Sigmoid colon (tissue), 7 donors: ENCODE data around the gene MSH2. TPM values are rescaled to one million over a fixed set of nuclear protein-coding genes. Genes with fewer than 3 reads are reported as not detected.

Source experiments
- DNase-seq: peaks from one replicate; pipeline ENCODE4 v3.0.0-alpha.2; 2019
- H3K27ac ChIP-seq, 4 donors: fragments of 200-600 bp; sonication (generic); one replicate each; pipeline ENCODE4 v1.5.1; 2016 to 2019; ENCODE audit warnings: mild to moderate bottlenecking in 1 of 4
- H3K27me3 ChIP-seq, 3 donors: fragments of 200-600 bp; sonication (generic); one replicate each; pipeline ENCODE4 v1.5.1; 2019; ENCODE audit warnings: mild to moderate bottlenecking in 1 of 3
- H3K36me3 ChIP-seq, 4 donors: fragments of 200-600 bp; sonication (generic); one replicate each; pipeline ENCODE4 v1.5.1; 2016 to 2019
- H3K4me1 ChIP-seq, 4 donors: fragments of 200-600 bp; sonication (generic); one replicate each; pipeline ENCODE4 v1.5.1; 2017 to 2019
- H3K4me3 ChIP-seq, 4 donors: fragments of 200-600 bp; sonication (generic); one replicate each; pipeline ENCODE4 v1.5.1; 2017 to 2019; ENCODE audit warnings: mild to moderate bottlenecking in 2 of 4, moderate library complexity in 1 of 4
- H3K9me3 ChIP-seq, 4 donors: fragments of 200-600 bp in 3 of 4; sonication (generic) in 3 of 4; one replicate each; pipeline versions ENCODE4 v1.5.1 to v1.6.1; 2013 to 2019
- EP300 ChIP-seq, 4 donors: sonication (generic); formaldehyde crosslinking; IDR thresholded peaks; one replicate each; pipeline ENCODE4 v1.6.1; 2017; ENCODE audit warnings: antibody characterized with exemption in 4 of 4
- POLR2A ChIP-seq, 2 donors: fragments of 450-650 bp; IDR thresholded peaks; one replicate each; pipeline ENCODE4 v1.6.1; 2016; ENCODE audit warnings: antibody characterized with exemption in 2 of 2, mild to moderate bottlenecking in 2 of 2, moderate library complexity in 2 of 2
- POLR2AphosphoS5 ChIP-seq, 4 donors: sonication (generic); formaldehyde crosslinking; IDR thresholded peaks; one replicate each; pipeline ENCODE4 v1.6.1; 2017; ENCODE audit warnings: antibody characterized with exemption in 4 of 4
- WGBS, 2 donors: extraction: QIAGEN DNeasy Blood & Tissue Kit; methylation state at CpG; one replicate each; pipeline ENCODE4 v1.1.7; 2013; 5-methylcytosine and 5-hydroxymethylcytosine counted together
- intact Hi-C: fragments of 100-400 bp; cut with DNase I; formaldehyde crosslinking; loops from one replicate; pipeline ENCODE4 v1.15.1; 2023
- polyA plus RNA-seq, 3 donors: library from polyadenylated mRNA; stranded (reverse); fragments of 200-250 nt; gene quantifications; one replicate each; pipeline ENCODE4 v1.2.3, GENCODE V29; 2013
- total RNA-seq, 4 donors: library from RNA; depleted of rRNA; stranded (reverse); fragments of >200 nt; gene quantifications; one replicate each; pipeline ENCODE4 v1.1.0, GENCODE V29; 2016
- TF ChIP-seq, protein P1 (sequence below), 4 experiments: fragments of 450-650 bp in 3 of 4; fragments of 200-600 bp in 1 of 4; IDR thresholded peaks; one replicate each; pipeline ENCODE4 v1.5.1; 2016 to 2019; ENCODE audit warnings: antibody characterized with exemption in 4 of 4, mild to moderate bottlenecking in 3 of 4, moderate library complexity in 2 of 4
- donor health status: healthy with polysubstance abuse.
- donor health status: Bipolar disorder and iron deficiency.
- donor health status: healthy.

The MSH2 gene
- total and polyA plus RNA-seq, 7 donors: 7.2 to 13.9 (median 9.4) TPM

DNA sequence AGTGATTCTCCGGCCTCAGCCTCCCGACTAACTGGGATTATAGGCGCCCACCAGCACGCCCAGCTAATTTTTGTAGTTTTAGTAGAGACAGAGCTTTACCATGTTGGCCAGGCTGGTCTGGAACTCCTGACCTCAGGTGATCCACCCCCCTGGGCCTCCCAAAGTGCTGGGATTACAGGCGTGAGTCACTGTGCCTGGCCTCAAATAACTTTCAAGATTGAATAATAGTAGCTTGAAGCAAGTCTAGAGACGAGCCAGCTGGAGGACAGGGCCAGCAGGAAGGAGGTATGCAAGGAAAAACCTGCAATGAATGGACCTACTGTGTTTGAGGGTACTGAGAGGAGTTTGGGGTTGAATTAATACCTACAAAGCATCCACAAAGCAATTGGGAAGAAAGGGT lies 87.5 kb downstream of the MSH2 start:
- Histone ChIP-seq H3K4me1 (no peaks in the 10 kb centered on the region), H3K27me3 (no peaks in the 10 kb centered on the region), H3K36me3 (no peaks in the 10 kb centered on the region), H3K27ac (no peak overlapping the region), H3K9me3 (no peaks in the 10 kb centered on the region), H3K4me3 (no peak overlapping the region)
- WGBS, 2 donors: 87 to 93% methylated on average over 6 of the region's 6 CpGs
- no peak for DNase-seq
- intact Hi-C loops: no loop called here
- TF ChIP-seq POLR2AphosphoS5 (IDR thresholded peaks at IDR 0.05) (no peak), EP300 (IDR thresholded peaks at IDR 0.05) (no peak), POLR2A (IDR thresholded peaks at IDR 0.05) (no peak)
- TF ChIP-seq, protein P1, sequence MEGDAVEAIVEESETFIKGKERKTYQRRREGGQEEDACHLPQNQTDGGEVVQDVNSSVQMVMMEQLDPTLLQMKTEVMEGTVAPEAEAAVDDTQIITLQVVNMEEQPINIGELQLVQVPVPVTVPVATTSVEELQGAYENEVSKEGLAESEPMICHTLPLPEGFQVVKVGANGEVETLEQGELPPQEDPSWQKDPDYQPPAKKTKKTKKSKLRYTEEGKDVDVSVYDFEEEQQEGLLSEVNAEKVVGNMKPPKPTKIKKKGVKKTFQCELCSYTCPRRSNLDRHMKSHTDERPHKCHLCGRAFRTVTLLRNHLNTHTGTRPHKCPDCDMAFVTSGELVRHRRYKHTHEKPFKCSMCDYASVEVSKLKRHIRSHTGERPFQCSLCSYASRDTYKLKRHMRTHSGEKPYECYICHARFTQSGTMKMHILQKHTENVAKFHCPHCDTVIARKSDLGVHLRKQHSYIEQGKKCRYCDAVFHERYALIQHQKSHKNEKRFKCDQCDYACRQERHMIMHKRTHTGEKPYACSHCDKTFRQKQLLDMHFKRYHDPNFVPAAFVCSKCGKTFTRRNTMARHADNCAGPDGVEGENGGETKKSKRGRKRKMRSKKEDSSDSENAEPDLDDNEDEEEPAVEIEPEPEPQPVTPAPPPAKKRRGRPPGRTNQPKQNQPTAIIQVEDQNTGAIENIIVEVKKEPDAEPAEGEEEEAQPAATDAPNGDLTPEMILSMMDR (IDR thresholded peaks at IDR 0.05): no peak

DNA sequence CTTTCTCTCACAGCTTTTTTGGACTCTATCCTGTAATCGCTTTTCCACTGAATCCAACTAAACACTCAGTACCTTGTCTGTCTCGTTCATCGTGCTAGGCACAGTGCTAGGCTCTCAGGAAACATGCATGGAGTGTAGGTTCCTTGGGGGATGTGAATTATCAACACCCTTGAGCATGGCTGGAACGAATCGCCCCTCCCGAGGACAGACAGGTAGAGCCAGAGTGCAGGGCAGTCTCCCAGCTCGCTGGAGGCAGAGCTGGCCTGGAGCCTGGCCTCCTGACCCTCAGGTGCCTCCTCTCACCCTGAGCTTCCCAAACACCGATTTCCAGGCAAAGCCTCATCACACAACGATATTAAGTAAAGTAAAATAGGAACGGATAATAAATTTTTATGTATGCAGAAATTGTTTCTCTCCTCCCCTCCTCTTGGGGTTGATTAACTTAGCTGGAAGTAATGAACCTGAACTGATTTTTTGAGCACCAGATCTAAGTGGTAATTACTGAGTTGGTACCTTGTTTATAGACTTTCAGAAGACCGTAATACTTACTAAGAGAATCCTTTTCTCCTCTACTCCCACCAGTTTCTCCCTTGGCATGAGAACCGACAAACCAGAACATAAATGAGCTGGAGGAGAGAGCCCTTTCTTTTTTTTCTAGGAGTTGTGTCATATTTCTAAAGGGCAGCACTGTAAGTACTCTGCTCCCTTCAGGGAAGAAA lies 90.5 kb downstream of the MSH2 start:
- TF ChIP-seq POLR2A (IDR thresholded peaks at IDR 0.05) (no peak), EP300 (IDR thresholded peaks at IDR 0.05) (no peak)
- TF ChIP-seq, protein P1 (IDR thresholded peaks at IDR 0.05): no peak
- no peaks in the 10 kb centered on the region for H3K36me3 ChIP-seq
- H3K27me3 ChIP-seq: no peaks in the 10 kb centered on the region
- 92 to 94% methylated on average over 12 of the region's 12 CpGs for WGBS, 2 donors
- DNase-seq: no peak
- intact Hi-C loops: no loop called here
- H3K9me3 ChIP-seq: no peaks in the 10 kb centered on the region
- H3K4me1 ChIP-seq: no peaks in the 10 kb centered on the region
- H3K27ac ChIP-seq: no peak overlapping the region
- H3K4me3 ChIP-seq: no peak overlapping the region

DNA sequence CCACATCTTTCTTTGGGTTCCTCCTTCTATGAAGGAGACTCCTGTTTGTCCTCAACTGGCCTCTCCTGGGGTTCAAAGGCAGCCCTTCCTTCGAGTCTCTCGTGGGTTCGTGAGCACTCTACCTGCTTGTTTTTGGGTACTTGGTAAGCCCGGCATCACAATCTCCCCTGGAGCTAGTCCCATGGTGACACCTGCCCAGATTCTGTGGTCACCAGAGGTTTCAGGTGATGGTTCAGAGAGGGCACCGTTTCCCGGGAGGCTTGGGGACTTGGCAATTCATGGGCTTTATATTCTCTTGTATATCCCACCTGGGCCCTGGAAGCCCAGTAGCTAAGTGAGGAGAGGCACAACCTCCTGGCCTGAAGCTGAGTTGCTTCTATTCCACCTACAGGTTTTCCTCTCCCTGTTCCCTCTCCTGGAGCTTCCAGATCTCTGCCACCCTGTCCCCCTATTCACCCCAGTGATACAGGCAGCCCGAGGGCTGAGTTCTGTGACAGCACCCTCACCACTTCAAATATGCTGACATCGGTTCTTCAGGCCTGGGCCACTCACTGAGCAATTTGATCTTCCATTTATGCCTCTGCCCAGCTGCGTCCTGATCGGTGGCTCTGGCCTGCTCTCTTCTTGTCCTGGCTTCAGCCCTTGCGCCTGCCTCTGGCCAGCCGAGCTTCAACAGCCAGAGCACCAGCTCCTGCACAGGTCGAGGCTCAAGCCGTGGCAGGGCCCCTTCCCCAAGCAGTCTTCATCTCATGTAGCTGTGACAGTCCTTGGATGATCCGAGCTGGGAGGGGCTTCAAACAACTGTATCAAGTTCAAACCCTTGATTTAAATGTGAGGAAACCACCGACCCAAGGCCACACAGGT lies 91.5 kb downstream of the MSH2 start:
- no peaks in the 10 kb centered on the region for H3K36me3 ChIP-seq
- 89 to 91% methylated on average over 16 of the region's 16 CpGs for WGBS, 2 donors
- H3K27me3 ChIP-seq: no peaks in the 10 kb centered on the region
- intact Hi-C loops: no loop called here
- no peaks in the 10 kb centered on the region for H3K4me1 ChIP-seq
- H3K9me3 ChIP-seq: peaks cover 0 to 2% (median 0%) of the 10 kb centered on the region in 4 donors
- H3K27ac ChIP-seq: no peak overlapping the region
- no peak overlapping the region for H3K4me3 ChIP-seq
- DNase-seq: no peak
- TF ChIP-seq, protein P1 (IDR thresholded peaks at IDR 0.05): no peak
- TF ChIP-seq EP300 (IDR thresholded peaks at IDR 0.05) (no peak), POLR2A (IDR thresholded peaks at IDR 0.05) (no peak), POLR2AphosphoS5 (IDR thresholded peaks at IDR 0.05) (no peak)

DNA sequence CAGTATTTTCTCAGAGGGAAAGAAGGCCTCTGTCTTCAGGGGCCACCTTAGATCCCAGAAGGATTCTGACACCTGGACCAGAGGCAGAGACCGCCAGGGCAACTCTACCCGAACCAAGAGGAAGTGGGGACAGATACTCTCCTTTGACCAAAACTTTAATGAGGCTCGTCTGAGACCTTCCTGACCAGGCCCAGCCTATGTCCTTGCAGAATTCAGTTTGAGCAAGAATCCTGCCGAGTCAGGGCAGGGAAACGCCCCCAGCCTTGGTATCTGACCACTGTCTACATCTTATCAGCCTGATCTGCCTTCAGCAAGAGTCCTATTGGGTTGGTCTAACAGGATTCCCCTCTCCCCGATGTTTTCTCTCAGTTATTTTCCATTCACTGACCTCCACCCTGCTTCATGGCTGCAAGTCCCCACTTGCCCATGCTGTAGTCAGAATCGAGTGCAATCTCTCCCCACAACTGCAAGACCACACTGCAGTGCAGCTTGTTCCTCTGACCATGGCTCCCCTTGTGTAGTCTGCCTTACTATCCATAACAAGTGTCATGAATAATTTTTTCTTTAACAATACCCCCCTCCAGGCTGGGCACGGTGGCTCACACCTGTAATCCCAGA lies 95.0 kb downstream of the MSH2 start:
- intact Hi-C loops: no loop called here
- Histone ChIP-seq H3K36me3 (no peaks in the 10 kb centered on the region), H3K27me3 (no peaks in the 10 kb centered on the region), H3K9me3 (peaks cover 0 to 10% (median 0%) of the 10 kb centered on the region in 4 donors), H3K4me1 (no peaks in the 10 kb centered on the region), H3K27ac (no peak overlapping the region), H3K4me3 (no peak overlapping the region)
- no peak for DNase-seq
- TF ChIP-seq POLR2AphosphoS5 (IDR thresholded peaks at IDR 0.05): no peak
- TF ChIP-seq POLR2A (IDR thresholded peaks at IDR 0.05): no peak
- TF ChIP-seq, protein P1 (IDR thresholded peaks at IDR 0.05): no peak
- TF ChIP-seq EP300 (IDR thresholded peaks at IDR 0.05): no peak
- 91 to 92% methylated on average over 8 of the region's 8 CpGs for WGBS, 2 donors
